DOHH2 (cell line): Measurements from ENCODE around the gene SPACA6.

ENCODE experiments used
- H3F3A ChIP-seq: fragments of 200-600 bp; sonication (generic), shearing (Covaris generic); 2 replicates; pipeline ENCODE4 v1.6.0; 2016; ENCODE audit warnings: antibody characterized with exemption, mild to moderate bottlenecking; ENCODE audit not compliant: control insufficient read depth, insufficient read depth
- H3K27ac ChIP-seq: fragments of 200-600 bp; sonication (generic); 2 replicates; pipeline ENCODE4 v1.5.1; 2014; ENCODE audit warnings: low read depth, mild to moderate bottlenecking, low read length, moderate library complexity
- H3K27me3 ChIP-seq: fragments of 200-600 bp; sonication (generic); 2 replicates; pipeline ENCODE4 v1.6.1; 2014; ENCODE audit warnings: mild to moderate bottlenecking, low read length, mixed read lengths; ENCODE audit not compliant: control insufficient read depth
- H3K36me3 ChIP-seq: fragments of 200-600 bp; sonication (generic); 2 replicates; pipeline ENCODE4 v1.6.1; 2014; ENCODE audit warnings: mild to moderate bottlenecking, low read length, moderate library complexity, mixed read lengths; ENCODE audit not compliant: control insufficient read depth
- H3K4me1 ChIP-seq: fragments of 200-600 bp; sonication (generic); 2 replicates; pipeline ENCODE4 v1.6.1; 2014; ENCODE audit warnings: mild to moderate bottlenecking, low read length, mixed read lengths; ENCODE audit not compliant: control insufficient read depth
- H3K4me2 ChIP-seq: fragments of 200-600 bp; sonication (generic); 2 replicates; pipeline ENCODE4 v1.6.0; 2014; ENCODE audit warnings: mild to moderate bottlenecking, low read length, moderate library complexity
- H3K4me3 ChIP-seq: fragments of 200-600 bp; sonication (generic); 2 replicates; pipeline ENCODE4 v1.5.1; 2014; ENCODE audit warnings: mild to moderate bottlenecking, low read length, mixed read lengths
- H3K79me2 ChIP-seq: fragments of 200-600 bp; sonication (generic); 2 replicates; pipeline ENCODE4 v1.6.1; 2014; ENCODE audit warnings: mild to moderate bottlenecking, low read length, mixed read lengths; ENCODE audit not compliant: control insufficient read depth
- H3K9me2 ChIP-seq: fragments of 200-600 bp; sonication (generic); replicated peaks from 2 replicates; pipeline ENCODE4 v1.6.1; 2014; ENCODE audit warnings: mild to moderate bottlenecking, low read length, mixed read lengths; ENCODE audit not compliant: control insufficient read depth
- H3K9me3 ChIP-seq: fragments of 200-600 bp; sonication (generic); 2 replicates; pipeline ENCODE4 v1.6.1; 2014; ENCODE audit warnings: antibody characterized with exemption, low read length, mixed read lengths; ENCODE audit not compliant: control insufficient read depth, insufficient read depth
- H4K20me1 ChIP-seq: fragments of 200-600 bp; sonication (generic); 2 replicates; pipeline ENCODE4 v1.6.0; 2014; ENCODE audit warnings: low read depth, mild to moderate bottlenecking, antibody characterized with exemption, low read length, moderate library complexity; ENCODE audit not compliant: control insufficient read depth, insufficient read depth
- CTCF ChIP-seq: fragments of 200-600 bp; sonication (generic); IDR thresholded peaks from one replicate; pipeline ENCODE4 v1.5.1; 2014; ENCODE audit warnings: antibody characterized with exemption, mild to moderate bottlenecking, low read depth, low read length; ENCODE audit not compliant: poor library complexity, severe bottlenecking
- EZH2phosphoT487 ChIP-seq: fragments of 200-600 bp; sonication (generic); IDR thresholded peaks from 2 replicates; pipeline ENCODE4 v1.6.1; 2017; ENCODE audit warnings: borderline replicate concordance, mild to moderate bottlenecking, antibody characterized with exemption, low read length, moderate library complexity, mixed read lengths

SPACA6 gene

GRCh38 chr19:51727349-51727880 is 34.3 kb downstream of the SPACA6 start:
- Histone ChIP-seq H3K4me3 (no peak overlapping the region), H3F3A (no peaks in the 10 kb centered on the region), H3K4me2 (no peak overlapping the region), H4K20me1 (no peaks in the 10 kb centered on the region), H3K79me2 (no peaks in the 10 kb centered on the region), H3K4me1 (peaks cover 8% of the 10 kb centered on the region), H3K9me2 (no peaks in the 10 kb centered on the region), H3K9me3 (no peaks in the 10 kb centered on the region), H3K27ac (no peak overlapping the region), H3K36me3 (no peaks in the 10 kb centered on the region), H3K27me3 (peaks cover 7% of the 10 kb centered on the region; the same call in 1 of the 2 replicates)
- no peak for TF ChIP-seq CTCF
- no peak for TF ChIP-seq EZH2phosphoT487

DNA sequence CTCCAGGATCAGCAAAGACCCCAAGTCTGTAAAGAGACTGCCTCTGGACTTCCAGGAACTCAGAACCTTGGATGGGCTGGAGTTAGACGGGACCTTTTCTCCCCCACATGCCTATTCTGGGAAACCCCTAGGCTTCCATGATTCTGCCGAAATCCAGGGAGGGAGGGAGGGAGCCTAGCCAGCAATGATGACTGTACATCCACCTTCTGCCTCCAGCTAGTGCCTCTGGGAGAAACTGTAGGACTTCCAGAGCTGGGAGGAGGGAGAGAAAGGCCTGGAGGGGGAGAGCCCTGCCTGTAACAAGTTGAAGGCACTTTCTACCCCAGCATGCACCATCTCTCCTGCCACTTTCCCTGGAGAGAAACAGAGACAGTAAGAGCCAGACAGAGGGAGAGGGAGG is 36.7 kb downstream of the SPACA6 start:
- H3K36me3 ChIP-seq = no peaks in the 10 kb centered on the region
- no peaks in the 10 kb centered on the region for H4K20me1 ChIP-seq
- no peak overlapping the region for H3K4me2 ChIP-seq
- no peaks in the 10 kb centered on the region for H3F3A ChIP-seq
- no peaks in the 10 kb centered on the region for H3K9me2 ChIP-seq
- no peaks in the 10 kb centered on the region for H3K27me3 ChIP-seq
- TF ChIP-seq EZH2phosphoT487 (no peak), CTCF (no peak)
- H3K27ac ChIP-seq = no peak overlapping the region
- no peaks in the 10 kb centered on the region for H3K79me2 ChIP-seq
- no peak overlapping the region for H3K4me3 ChIP-seq
- H3K9me3 ChIP-seq = no peaks in the 10 kb centered on the region
- H3K4me1 ChIP-seq = no peaks in the 10 kb centered on the region

DNA sequence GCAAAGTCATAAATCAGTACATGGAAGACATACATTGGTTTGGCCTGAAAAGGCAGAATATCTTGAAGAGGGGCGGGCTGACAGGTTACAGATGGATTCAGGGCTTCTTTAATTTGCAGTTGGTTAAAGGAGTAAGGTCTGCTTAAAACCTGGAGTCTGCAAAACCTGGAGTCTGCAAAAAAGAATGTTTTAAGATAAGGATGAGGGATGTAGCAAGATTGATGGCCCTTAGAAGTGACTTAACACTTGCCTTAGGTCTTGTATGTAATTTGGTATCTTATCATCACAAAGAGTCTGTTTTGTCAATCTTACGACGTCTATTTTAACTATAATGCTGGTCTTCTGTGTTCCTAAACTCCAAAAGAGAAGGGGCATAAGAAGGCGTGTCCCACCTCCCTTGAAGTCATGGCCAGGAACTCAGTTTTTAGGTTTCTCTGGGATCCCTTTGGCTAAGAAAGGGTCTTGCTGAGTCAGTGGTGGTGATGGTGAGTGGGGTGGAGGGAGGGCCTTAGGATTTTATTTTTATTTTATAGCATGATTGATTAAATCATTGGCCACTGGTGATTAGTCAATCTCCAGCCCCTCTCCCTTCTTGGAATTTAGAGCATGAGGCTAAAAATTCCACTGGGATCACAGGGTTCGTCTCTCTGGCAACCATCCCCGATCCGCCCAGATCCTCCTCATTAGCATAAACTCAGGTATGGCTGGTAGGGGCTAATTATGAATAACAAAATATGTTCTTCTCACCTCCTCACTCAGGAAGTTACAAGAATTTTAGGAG is 40.8 kb downstream of the SPACA6 start:
- no peaks in the 10 kb centered on the region for H4K20me1 ChIP-seq
- no peaks in the 10 kb centered on the region for H3K79me2 ChIP-seq
- TF ChIP-seq CTCF = no peak
- no peak for TF ChIP-seq EZH2phosphoT487
- H3K4me2 ChIP-seq = no peak overlapping the region
- H3K9me3 ChIP-seq = no peaks in the 10 kb centered on the region
- no peaks in the 10 kb centered on the region for H3K36me3 ChIP-seq
- no peaks in the 10 kb centered on the region for H3K9me2 ChIP-seq
- H3K27ac ChIP-seq = no peak overlapping the region
- no peaks in the 10 kb centered on the region for H3K4me1 ChIP-seq
- H3K27me3 ChIP-seq = peaks cover 5% of the 10 kb centered on the region
- H3K4me3 ChIP-seq = no peak overlapping the region
- no peaks in the 10 kb centered on the region for H3F3A ChIP-seq
